ENCODE data around the gene KRT13. TPM values are rescaled to one million over a fixed set of nuclear protein-coding genes. Genes with fewer than 3 reads are reported as not detected.

Gene KRT13
- polyA plus RNA-seq, 1 donor (not counting 4 experiments of a cell fraction or from before 2014, with no cell fraction given), result 24.0 TPM

DNA sequence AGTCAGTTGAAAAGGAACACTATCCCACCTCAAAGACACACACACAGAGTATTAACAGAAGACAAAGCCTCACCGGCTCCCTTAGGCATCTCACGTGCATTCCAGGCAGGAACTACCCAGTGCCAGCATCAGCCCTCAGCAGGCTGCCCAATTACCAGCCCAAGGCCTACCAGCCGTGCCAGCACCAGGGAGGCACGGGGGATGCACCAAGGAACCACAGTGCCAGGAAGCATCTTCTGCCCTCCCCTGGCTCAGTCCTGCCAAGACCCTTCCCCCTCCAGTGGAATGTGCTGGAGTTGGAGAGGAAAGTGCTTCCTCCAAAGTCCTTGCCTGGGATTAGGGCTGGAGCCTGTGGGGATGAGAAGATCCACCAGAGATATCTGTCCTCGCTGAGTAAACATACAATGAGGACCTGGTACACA lies 33.7 kb upstream of the KRT13 start:
- Histone ChIP-seq H3K79me2 (ENCODE audit: control insufficient read depth, insufficient read depth, low read length) (no peaks in the 10 kb centered on the region), H3K4me1 (ENCODE audit: control insufficient read depth, extremely low read depth, insufficient read depth, low read length) (peaks cover 55% of the 10 kb centered on the region), H2AFZ (ENCODE audit: control insufficient read depth, low read length) (no peak overlapping the region), H3K4me2 (ENCODE audit: control insufficient read depth, extremely low read depth, insufficient read depth, low read depth, low read length) (peak overlapping the region; percentile 55), H3K9me1 (ENCODE audit: control insufficient read depth, extremely low read depth, insufficient read depth, low read length) (no peaks in the 10 kb centered on the region), H3K36me3 (ENCODE audit: control insufficient read depth in 2 of 2, extremely low read depth in 1 of 2, insufficient read depth in 2 of 2, low read length in 2 of 2) (no peaks in the 10 kb centered on the region), H3K27me3 (ENCODE audit: control insufficient read depth, extremely low read depth, insufficient read depth, low read length) (no peaks in the 10 kb centered on the region), H4K20me1 (ENCODE audit: control insufficient read depth, extremely low read depth, insufficient read depth, low read length) (no peaks in the 10 kb centered on the region), H3K4me3 (ENCODE audit: control insufficient read depth in 2 of 3, extremely low read depth in 1 of 3, insufficient read depth in 2 of 3, low read depth in 1 of 3, low read length in 3 of 3) (no peak overlapping the region), H3K9ac (ENCODE audit: control insufficient read depth, extremely low read depth, insufficient read depth, low read length) (peak overlapping the region; percentile 41), H3K9me3 (ENCODE audit: control insufficient read depth, low read depth, low read length) (no peaks in the 10 kb centered on the region), H3K27ac (ENCODE audit: control insufficient read depth, insufficient read depth, low read length) (peak overlapping the region; percentile 25)
- dilution Hi-C loops (cut with MboI; ENCODE audit: extremely low pct_ligation_motif_present, low sequenced_read_pairs), result no loop called here
- DNase-seq (ENCODE audit: low read depth, low spot score) (no peak), FAIRE-seq (peak; percentile 9)
- no peak for TF ChIP-seq EZH2 (IDR thresholded peaks at IDR 0.05; ENCODE audit: low read length)
- TF ChIP-seq, protein P1, sequence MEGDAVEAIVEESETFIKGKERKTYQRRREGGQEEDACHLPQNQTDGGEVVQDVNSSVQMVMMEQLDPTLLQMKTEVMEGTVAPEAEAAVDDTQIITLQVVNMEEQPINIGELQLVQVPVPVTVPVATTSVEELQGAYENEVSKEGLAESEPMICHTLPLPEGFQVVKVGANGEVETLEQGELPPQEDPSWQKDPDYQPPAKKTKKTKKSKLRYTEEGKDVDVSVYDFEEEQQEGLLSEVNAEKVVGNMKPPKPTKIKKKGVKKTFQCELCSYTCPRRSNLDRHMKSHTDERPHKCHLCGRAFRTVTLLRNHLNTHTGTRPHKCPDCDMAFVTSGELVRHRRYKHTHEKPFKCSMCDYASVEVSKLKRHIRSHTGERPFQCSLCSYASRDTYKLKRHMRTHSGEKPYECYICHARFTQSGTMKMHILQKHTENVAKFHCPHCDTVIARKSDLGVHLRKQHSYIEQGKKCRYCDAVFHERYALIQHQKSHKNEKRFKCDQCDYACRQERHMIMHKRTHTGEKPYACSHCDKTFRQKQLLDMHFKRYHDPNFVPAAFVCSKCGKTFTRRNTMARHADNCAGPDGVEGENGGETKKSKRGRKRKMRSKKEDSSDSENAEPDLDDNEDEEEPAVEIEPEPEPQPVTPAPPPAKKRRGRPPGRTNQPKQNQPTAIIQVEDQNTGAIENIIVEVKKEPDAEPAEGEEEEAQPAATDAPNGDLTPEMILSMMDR (optimal IDR thresholded peaks at IDR 0.05 in 1 of 3, IDR thresholded peaks at IDR 0.05 in 1 of 3, conservative IDR thresholded peaks at IDR 0.05 in 1 of 3; ENCODE audit: extremely low read depth in 1 of 3, insufficient read depth in 2 of 3, low read length in 3 of 3), result no peak

DNA sequence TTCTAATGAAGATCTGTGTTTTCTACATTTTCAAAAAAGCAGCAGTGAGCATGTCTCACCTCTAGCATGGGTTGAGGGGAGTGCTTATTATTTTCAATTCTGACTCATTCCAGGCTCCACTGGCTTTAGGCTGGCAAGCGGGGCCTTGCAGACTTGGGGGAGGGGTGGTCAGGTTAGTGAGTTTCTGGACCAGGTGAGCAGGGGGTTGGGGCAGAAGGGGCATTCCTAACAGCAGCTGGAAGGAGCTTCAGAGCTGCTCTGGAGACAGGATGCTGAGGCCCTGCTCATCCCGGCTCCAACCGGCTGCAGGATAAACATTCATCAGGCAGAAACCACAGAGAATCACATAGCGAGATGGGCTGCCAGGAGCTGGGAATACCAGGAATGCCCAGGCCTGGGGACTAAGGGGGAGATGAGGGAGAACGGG lies 33.2 kb upstream of the KRT13 start:
- no peaks in the 10 kb centered on the region for H3K9me1 ChIP-seq (ENCODE audit: control insufficient read depth, extremely low read depth, insufficient read depth, low read length)
- no peaks in the 10 kb centered on the region for H4K20me1 ChIP-seq (ENCODE audit: control insufficient read depth, extremely low read depth, insufficient read depth, low read length)
- peak overlapping the region; percentile 55 for H3K4me2 ChIP-seq (ENCODE audit: control insufficient read depth, extremely low read depth, insufficient read depth, low read depth, low read length)
- DNase-seq (ENCODE audit: low read depth, low spot score), result no peak
- TF ChIP-seq EZH2 (IDR thresholded peaks at IDR 0.05; ENCODE audit: low read length), result no peak
- TF ChIP-seq, protein P1 (optimal IDR thresholded peaks at IDR 0.05 in 1 of 3, IDR thresholded peaks at IDR 0.05 in 1 of 3, conservative IDR thresholded peaks at IDR 0.05 in 1 of 3; ENCODE audit: extremely low read depth in 1 of 3, insufficient read depth in 2 of 3, low read length in 3 of 3), result no peak
- H3K4me3 ChIP-seq (ENCODE audit: control insufficient read depth in 2 of 3, extremely low read depth in 1 of 3, insufficient read depth in 2 of 3, low read depth in 1 of 3, low read length in 3 of 3), result no peak overlapping the region
- dilution Hi-C loops (cut with MboI; ENCODE audit: extremely low pct_ligation_motif_present, low sequenced_read_pairs), result no loop called here
- H3K9ac ChIP-seq (ENCODE audit: control insufficient read depth, extremely low read depth, insufficient read depth, low read length), result peak overlapping the region; percentile 41
- no peak for FAIRE-seq
- no peaks in the 10 kb centered on the region for H3K36me3 ChIP-seq (ENCODE audit: control insufficient read depth in 2 of 2, extremely low read depth in 1 of 2, insufficient read depth in 2 of 2, low read length in 2 of 2)
- H3K9me3 ChIP-seq (ENCODE audit: control insufficient read depth, low read depth, low read length), result no peaks in the 10 kb centered on the region
- H3K4me1 ChIP-seq (ENCODE audit: control insufficient read depth, extremely low read depth, insufficient read depth, low read length), result peaks cover 55% of the 10 kb centered on the region
- H3K27me3 ChIP-seq (ENCODE audit: control insufficient read depth, extremely low read depth, insufficient read depth, low read length), result no peaks in the 10 kb centered on the region
- H3K27ac ChIP-seq (ENCODE audit: control insufficient read depth, insufficient read depth, low read length), result peak overlapping the region; percentile 50
- no peak overlapping the region for H2AFZ ChIP-seq (ENCODE audit: control insufficient read depth, low read length)
- no peaks in the 10 kb centered on the region for H3K79me2 ChIP-seq (ENCODE audit: control insufficient read depth, insufficient read depth, low read length)
